Chondrocyte (in vitro differentiated cells): ENCODE results near the gene TMEM184A. TPM values are rescaled to one million over a fixed set of nuclear protein-coding genes. Genes with fewer than 3 reads are reported as not detected.

Source experiments
- DNase-seq: peaks from one replicate; pipeline ENCODE4 v3.0.0; 2021; ENCODE audit warnings: mixed read lengths, low spot score
- H3K27ac Mint-ChIP-seq: one replicate; pipeline ENCODE4 v1.8.0; 2021; ENCODE audit warnings: mild to moderate bottlenecking, moderate library complexity, mixed read lengths; ENCODE audit not compliant: unreplicated experiment
- H3K27me3 Mint-ChIP-seq: 2 replicates; pipeline ENCODE4 v1.8.0; 2021; ENCODE audit warnings: low read depth, mixed read lengths
- H3K36me3 Mint-ChIP-seq: 2 replicates; pipeline ENCODE4 v1.8.0; 2021; ENCODE audit warnings: low read depth, mixed read lengths
- H3K4me1 Mint-ChIP-seq: 2 replicates; pipeline ENCODE4 v1.8.0; 2021; ENCODE audit warnings: low read depth, mild to moderate bottlenecking, mixed read lengths
- H3K4me3 Mint-ChIP-seq: one replicate; pipeline ENCODE4 v1.8.0; 2021; ENCODE audit warnings: mild to moderate bottlenecking, moderate library complexity, mixed read lengths; ENCODE audit not compliant: unreplicated experiment
- H3K9me3 Mint-ChIP-seq: 2 replicates; pipeline ENCODE4 v1.8.0; 2021; ENCODE audit warnings: low read depth, mixed read lengths
- total RNA-seq: library from RNA; stranded (reverse); gene quantifications from 3 replicates; pipeline ENCODE4 v1.2.1, GENCODE V29; 2021
- TF ChIP-seq, protein P1 (sequence below): fragments of 200-600 bp; sonication (generic); IDR thresholded peaks from 2 replicates; pipeline ENCODE4 v1.5.0; 2021; ENCODE audit warnings: antibody characterized with exemption, mild to moderate bottlenecking, moderate library complexity

Gene TMEM184A
- total RNA-seq, 1 donor from 2014 or later: 0.07 TPM

DNA sequence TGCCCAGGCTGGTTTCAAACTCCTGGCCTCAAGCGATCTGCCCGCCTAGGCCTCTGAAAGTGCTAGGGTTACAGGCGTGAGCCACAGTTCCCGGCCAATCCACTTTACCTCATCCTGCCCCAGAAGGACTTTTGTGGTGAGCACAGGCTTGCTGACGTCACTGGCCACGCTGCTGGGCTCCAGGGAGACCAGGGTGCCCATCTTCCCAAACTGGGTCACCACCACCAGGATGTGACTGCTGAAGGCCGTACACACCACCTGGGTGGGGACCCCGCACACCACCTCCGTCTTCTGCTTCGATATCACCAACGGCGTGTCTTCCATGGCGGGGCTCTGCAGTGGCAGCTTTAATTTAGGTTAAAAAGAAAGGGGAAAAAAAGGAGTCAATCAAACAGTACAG is 13.0 kb upstream of the TMEM184A start:
- no peak for DNase-seq
- H3K36me3 Mint-ChIP-seq: peaks cover 10% of the 10 kb centered on the region
- TF ChIP-seq, protein P1, sequence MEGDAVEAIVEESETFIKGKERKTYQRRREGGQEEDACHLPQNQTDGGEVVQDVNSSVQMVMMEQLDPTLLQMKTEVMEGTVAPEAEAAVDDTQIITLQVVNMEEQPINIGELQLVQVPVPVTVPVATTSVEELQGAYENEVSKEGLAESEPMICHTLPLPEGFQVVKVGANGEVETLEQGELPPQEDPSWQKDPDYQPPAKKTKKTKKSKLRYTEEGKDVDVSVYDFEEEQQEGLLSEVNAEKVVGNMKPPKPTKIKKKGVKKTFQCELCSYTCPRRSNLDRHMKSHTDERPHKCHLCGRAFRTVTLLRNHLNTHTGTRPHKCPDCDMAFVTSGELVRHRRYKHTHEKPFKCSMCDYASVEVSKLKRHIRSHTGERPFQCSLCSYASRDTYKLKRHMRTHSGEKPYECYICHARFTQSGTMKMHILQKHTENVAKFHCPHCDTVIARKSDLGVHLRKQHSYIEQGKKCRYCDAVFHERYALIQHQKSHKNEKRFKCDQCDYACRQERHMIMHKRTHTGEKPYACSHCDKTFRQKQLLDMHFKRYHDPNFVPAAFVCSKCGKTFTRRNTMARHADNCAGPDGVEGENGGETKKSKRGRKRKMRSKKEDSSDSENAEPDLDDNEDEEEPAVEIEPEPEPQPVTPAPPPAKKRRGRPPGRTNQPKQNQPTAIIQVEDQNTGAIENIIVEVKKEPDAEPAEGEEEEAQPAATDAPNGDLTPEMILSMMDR: no peak
- no peaks in the 10 kb centered on the region for H3K27me3 Mint-ChIP-seq
- H3K4me3 Mint-ChIP-seq: peak overlapping the region; percentile 77
- peaks cover 68% of the 10 kb centered on the region for H3K4me1 Mint-ChIP-seq
- no peaks in the 10 kb centered on the region for H3K9me3 Mint-ChIP-seq
- H3K27ac Mint-ChIP-seq: peak overlapping the region; percentile 98

DNA sequence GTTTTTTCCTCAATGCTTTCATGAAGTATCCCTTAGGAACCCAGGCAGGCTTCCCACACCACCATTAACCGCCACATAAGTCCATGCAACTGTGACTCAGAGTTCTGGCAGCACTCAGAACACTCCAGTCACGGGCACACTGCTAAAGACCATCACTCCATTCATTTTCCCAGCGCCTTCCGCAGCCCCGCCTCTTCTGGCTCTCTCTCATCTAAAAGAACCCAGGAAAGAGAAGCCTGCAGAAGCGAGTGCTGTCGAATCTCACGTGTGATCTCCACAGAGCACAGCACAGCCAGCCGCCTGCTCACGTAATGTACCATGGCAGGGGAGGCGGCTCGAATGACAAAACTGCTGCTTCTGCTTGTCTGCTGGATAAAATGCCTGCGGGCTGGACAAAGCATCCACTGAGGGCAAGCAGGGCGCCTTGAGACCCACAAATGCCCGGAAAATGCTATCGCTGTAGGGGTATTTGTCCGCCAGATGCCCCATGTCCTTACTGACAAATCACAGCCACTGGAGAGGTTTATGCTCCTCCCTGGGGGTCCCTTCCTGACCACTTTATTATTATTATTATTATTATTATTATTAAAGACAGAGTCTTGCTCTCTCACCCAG is 12.0 kb upstream of the TMEM184A start:
- no peak for DNase-seq
- Mint-ChIP-seq H3K4me3 (peak overlapping the region; percentile 77), H3K27ac (peak overlapping the region; percentile 98), H3K4me1 (peaks cover 69% of the 10 kb centered on the region), H3K27me3 (no peaks in the 10 kb centered on the region), H3K36me3 (peaks cover 7% of the 10 kb centered on the region), H3K9me3 (no peaks in the 10 kb centered on the region)
- TF ChIP-seq, protein P1: no peak

DNA sequence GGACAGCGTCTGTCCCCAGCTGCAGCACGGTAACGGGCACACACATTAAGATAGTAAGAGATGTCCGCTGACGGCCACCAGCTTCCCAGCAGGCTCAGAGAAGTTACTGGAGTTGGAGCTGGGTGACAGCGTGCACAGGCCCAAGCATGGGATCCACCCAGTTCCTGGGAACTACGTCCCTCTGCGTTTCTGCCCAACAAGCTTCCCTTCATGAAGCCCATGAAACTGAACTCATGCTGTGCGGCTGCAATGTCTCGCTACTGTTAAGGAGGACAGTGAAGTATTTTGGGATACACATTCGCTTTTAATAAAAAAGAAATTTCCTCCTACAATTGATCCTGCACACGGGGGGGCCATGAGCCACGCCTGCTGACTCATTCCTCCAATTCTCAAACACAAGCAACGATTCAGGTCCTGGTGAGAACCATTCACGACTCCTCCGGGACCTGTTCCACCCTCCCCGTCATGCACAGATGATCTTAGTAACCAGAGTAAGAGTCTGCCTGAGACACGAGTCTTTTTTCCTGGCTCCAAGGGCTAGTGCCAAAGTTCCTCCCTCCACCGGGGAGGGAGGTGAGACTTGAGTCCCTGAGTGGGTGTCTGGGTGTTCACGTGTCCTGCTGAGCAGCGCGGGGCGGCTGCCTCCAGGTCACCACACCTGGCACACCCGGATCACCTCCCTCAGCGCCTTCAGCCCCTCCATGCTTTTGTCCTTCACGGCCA is 11.2 kb upstream of the TMEM184A start:
- H3K27ac Mint-ChIP-seq: peak overlapping the region; percentile 98
- peaks cover 64% of the 10 kb centered on the region for H3K4me1 Mint-ChIP-seq
- H3K36me3 Mint-ChIP-seq: peaks cover 7% of the 10 kb centered on the region
- no peak for DNase-seq
- TF ChIP-seq, protein P1: peak; percentile 9
- H3K27me3 Mint-ChIP-seq: no peaks in the 10 kb centered on the region
- H3K4me3 Mint-ChIP-seq: peak overlapping the region; percentile 65
- no peaks in the 10 kb centered on the region for H3K9me3 Mint-ChIP-seq

DNA sequence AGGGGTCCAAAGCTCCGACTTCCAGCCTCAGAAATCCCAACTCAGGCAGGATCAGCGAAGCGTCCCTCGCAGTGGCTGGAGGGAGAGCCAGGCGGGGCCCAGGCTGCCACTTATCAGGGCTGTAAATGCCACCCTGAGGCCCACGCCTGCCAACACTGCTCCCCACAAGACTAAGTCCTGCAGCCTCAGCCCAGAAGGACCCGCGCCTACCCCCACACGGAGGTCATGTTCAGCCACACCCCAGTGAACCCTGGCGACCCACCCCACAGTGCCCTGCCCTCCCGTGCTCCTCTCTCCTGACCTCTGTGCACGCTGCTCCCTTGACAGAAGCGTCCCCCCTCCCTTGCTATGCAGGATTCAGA is 10.7 kb upstream of the TMEM184A start:
- TF ChIP-seq, protein P1: no peak
- Mint-ChIP-seq H3K4me3 (peak overlapping the region; percentile 65), H3K9me3 (no peaks in the 10 kb centered on the region), H3K27me3 (no peaks in the 10 kb centered on the region), H3K27ac (peak overlapping the region; percentile 98), H3K4me1 (peaks cover 58% of the 10 kb centered on the region), H3K36me3 (peaks cover 7% of the 10 kb centered on the region)
- DNase-seq: no peak

DNA sequence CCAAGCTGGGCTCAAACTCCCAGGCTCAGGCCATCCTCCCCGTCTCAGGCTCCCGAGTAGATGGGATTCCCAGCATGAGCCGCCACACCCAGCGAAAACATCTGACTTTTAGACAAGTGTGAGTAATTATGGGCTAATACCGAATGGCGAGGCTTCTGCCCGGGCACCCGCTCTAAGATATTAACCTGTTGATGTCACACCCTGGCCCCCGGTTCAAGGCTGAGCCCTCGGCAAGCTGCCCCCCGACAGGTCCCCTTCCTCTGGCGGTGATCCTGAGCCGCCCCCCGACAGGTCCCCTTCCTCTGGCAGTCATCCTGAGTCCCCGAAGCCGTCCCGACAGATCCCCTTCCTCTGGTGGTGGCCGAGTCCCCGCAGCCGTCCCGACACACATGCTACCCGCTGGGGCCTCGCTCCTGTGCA is 8.6 kb upstream of the TMEM184A start:
- H3K36me3 Mint-ChIP-seq: peaks cover 7% of the 10 kb centered on the region
- H3K4me1 Mint-ChIP-seq: peaks cover 48% of the 10 kb centered on the region
- H3K27me3 Mint-ChIP-seq: no peaks in the 10 kb centered on the region
- no peaks in the 10 kb centered on the region for H3K9me3 Mint-ChIP-seq
- no peak for DNase-seq
- H3K4me3 Mint-ChIP-seq: no peak overlapping the region
- H3K27ac Mint-ChIP-seq: peak overlapping the region; percentile 15
- TF ChIP-seq, protein P1: no peak
